Right atrium auricular region (tissue), 2 donors: Measurements from ENCODE around the gene FOXR1. TPM values are rescaled to one million over a fixed set of nuclear protein-coding genes. Genes with fewer than 3 reads are reported as not detected.

ENCODE experiments used
- DNase-seq: peaks from one replicate; pipeline ENCODE4 v3.0.0-alpha.2; 2019; ENCODE audit warnings: low spot score
- H3K27ac ChIP-seq, 2 donors: fragments of 200-600 bp; sonication (generic); 1 replicate in 1 of 2; 2 replicates in 1 of 2; pipeline ENCODE4 v1.5.1; 2016 to 2019
- H3K27me3 ChIP-seq, 2 donors: fragments of 200-600 bp; sonication (generic); one replicate each; pipeline versions ENCODE4 v1.5.1 to v1.6.0; 2017 to 2019
- H3K36me3 ChIP-seq: fragments of 200-600 bp; sonication (generic); one replicate; pipeline ENCODE4 v1.5.1; 2016
- H3K4me1 ChIP-seq, 2 donors: fragments of 200-600 bp; sonication (generic); one replicate each; pipeline versions ENCODE4 v1.5.1 to v1.6.0; 2017 to 2019
- H3K4me3 ChIP-seq, 2 donors: fragments of 200-600 bp; sonication (generic); 1 replicate in 1 of 2; 2 replicates in 1 of 2; pipeline ENCODE4 v1.5.1; 2017 to 2019; ENCODE audit warnings: mild to moderate bottlenecking in 1 of 2, moderate library complexity in 1 of 2
- H3K9me3 ChIP-seq, 2 donors: fragments of 200-600 bp; sonication (generic); one replicate each; pipeline ENCODE4 v1.5.1; 2019
- microRNA-seq, 2 donors: library from miRNA; unstranded; fragments of <30 nt; microRNA quantifications; one replicate each; pipeline ENCODE4, GENCODE V29; 2016 to 2017; ENCODE audit warnings: borderline number of aligned reads in 2 of 2, borderline replicate concordance in 1 of 2
- total RNA-seq, 2 donors: library from RNA; depleted of rRNA; stranded (reverse); fragments of >200 nt; gene quantifications; one replicate each; pipeline ENCODE4 v1.1.0, GENCODE V29; 2016
- TF ChIP-seq, protein P1 (sequence below), 2 donors: fragments of 200-600 bp; sonication (generic); IDR thresholded peaks; one replicate each; pipeline ENCODE4 v1.5.1; 2019; ENCODE audit warnings: antibody characterized with exemption in 2 of 2

FOXR1 gene
- total RNA-seq, 2 donors from 2014 or later = not detected

DNA sequence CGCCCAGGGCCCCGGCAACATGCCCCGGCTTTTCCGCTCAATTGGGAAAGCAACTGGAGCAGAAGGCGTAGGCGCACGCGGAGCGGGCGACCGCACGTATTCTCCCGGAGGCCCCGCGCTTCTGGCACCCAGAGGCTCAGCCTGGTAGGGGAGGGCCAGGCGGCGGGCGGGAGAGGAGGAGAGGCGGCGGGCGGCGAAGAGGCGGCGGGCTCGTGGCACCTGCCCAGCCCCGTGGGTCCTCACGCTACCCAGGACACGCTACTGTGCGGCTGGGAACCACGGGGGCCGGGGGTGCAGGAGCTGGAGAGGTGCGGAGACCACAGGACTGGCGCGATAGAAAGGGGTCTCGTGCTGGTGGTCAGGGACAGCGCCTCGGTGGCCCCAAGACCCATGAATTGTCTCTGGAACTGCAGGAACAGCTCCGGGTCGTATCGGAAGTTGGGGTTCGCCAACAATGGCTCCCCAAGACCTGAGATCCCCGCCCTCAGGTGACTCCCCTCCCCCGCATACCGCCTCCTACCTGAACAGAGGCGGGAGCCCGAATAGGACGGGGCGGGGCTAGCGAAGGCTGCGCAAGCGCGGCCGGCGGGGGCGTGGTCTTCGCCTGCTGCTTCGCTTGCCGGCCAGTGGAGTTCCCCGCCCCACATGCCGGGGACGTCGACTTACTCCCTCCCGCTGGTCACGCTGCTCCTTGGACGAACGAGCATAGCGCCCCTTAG, 58.9 kb downstream of the FOXR1 start, which contains the start of gene SLC37A4:
SLC37A4 (minus strand) TSS at position 549 of the 719 bp plus-strand sequence.
- peak within 1 kb of the TSS; percentile 78 to 88 for H3K4me3 ChIP-seq
- peak; percentile 98 for DNase-seq
- H3K4me1 ChIP-seq = peaks cover 0 to 17% of the 10 kb centered on the region in 2 donors
- H3K27ac ChIP-seq = peak within 1 kb of the TSS; percentile 79 to 83
- H3K9me3 ChIP-seq = no peaks in the 10 kb centered on the region
- TF ChIP-seq, protein P1, sequence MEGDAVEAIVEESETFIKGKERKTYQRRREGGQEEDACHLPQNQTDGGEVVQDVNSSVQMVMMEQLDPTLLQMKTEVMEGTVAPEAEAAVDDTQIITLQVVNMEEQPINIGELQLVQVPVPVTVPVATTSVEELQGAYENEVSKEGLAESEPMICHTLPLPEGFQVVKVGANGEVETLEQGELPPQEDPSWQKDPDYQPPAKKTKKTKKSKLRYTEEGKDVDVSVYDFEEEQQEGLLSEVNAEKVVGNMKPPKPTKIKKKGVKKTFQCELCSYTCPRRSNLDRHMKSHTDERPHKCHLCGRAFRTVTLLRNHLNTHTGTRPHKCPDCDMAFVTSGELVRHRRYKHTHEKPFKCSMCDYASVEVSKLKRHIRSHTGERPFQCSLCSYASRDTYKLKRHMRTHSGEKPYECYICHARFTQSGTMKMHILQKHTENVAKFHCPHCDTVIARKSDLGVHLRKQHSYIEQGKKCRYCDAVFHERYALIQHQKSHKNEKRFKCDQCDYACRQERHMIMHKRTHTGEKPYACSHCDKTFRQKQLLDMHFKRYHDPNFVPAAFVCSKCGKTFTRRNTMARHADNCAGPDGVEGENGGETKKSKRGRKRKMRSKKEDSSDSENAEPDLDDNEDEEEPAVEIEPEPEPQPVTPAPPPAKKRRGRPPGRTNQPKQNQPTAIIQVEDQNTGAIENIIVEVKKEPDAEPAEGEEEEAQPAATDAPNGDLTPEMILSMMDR (IDR thresholded peaks at IDR 0.05) = peak; percentile 90 to 91
- no peaks in the 10 kb centered on the region for H3K27me3 ChIP-seq
- H3K36me3 ChIP-seq = peaks cover 3% of the 10 kb centered on the region

Small RNA genes within 50 kb of the gene (microRNA-seq; reads per million reads assigned to microRNA genes)
- 0 to 0.71 reads per million in 2 donors for gene MIR3656

Other genes starting within 250 kb of the FOXR1 start
- 100 to 1,000 TPM in 1 of 2 donors, 10 to 100 TPM in 1; 71.9 to 124 TPM for gene DDX6, start 180.6 kb upstream of the FOXR1 start, total RNA-seq
- under 1 TPM in 1 of 2 donors, not detected in 1; 0.16 TPM for gene CXCR5, start 87.9 kb upstream of the FOXR1 start, total RNA-seq
- gene BCL9L, start 45.8 kb upstream of the FOXR1 start, total RNA-seq = 10 to 100 TPM; 17.5 to 43.7 TPM
- gene UPK2, start 15.5 kb upstream of the FOXR1 start, total RNA-seq = not detected
- 10 to 100 TPM in 1 of 2 donors, 1 to 10 TPM in 1; 8.7 to 11.9 TPM for gene CENATAC, start 26.4 kb downstream of the FOXR1 start, total RNA-seq
- 1,000 to 10,000 TPM in 1 of 2 donors, 100 to 1,000 TPM in 1; 812 to 1,966 TPM for gene RPS25, start 46.6 kb downstream of the FOXR1 start, total RNA-seq
- gene TRAPPC4, start 47.0 kb downstream of the FOXR1 start, total RNA-seq = 10 to 100 TPM; 26.1 to 37.2 TPM
- gene SLC37A4, start 59.1 kb downstream of the FOXR1 start, total RNA-seq = 10 to 100 TPM in 1 of 2 donors, 1 to 10 TPM in 1; 8.2 to 11.1 TPM
- 10 to 100 TPM; 56.8 to 69.7 TPM for gene HYOU1, start 85.4 kb downstream of the FOXR1 start, total RNA-seq
- gene VPS11, start 96.1 kb downstream of the FOXR1 start, total RNA-seq = 10 to 100 TPM; 22.0 to 23.7 TPM
- gene HMBS, start 113.1 kb downstream of the FOXR1 start, total RNA-seq = 10 to 100 TPM in 1 of 2 donors, 1 to 10 TPM in 1; 4.9 to 13.3 TPM
- 10 to 100 TPM; 15.8 to 18.6 TPM for gene DPAGT1, start 130.1 kb downstream of the FOXR1 start, total RNA-seq
- 10 to 100 TPM; 10.0 to 14.2 TPM for gene C2CD2L, start 135.6 kb downstream of the FOXR1 start, total RNA-seq
- gene HINFP, start 149.8 kb downstream of the FOXR1 start, total RNA-seq = 10 to 100 TPM; 11.2 to 18.1 TPM
- gene ABCG4, start 177.3 kb downstream of the FOXR1 start, total RNA-seq = 1 to 10 TPM; 1.4 to 1.8 TPM
- 10 to 100 TPM; 16.9 to 24.3 TPM for gene NLRX1, start 197.0 kb downstream of the FOXR1 start, total RNA-seq
- 1 to 10 TPM; 1.7 to 5.6 TPM for gene NHERF4, start 213.7 kb downstream of the FOXR1 start, total RNA-seq
- gene CBL, start 234.6 kb downstream of the FOXR1 start, total RNA-seq = 10 to 100 TPM in 1 of 2 donors, 1 to 10 TPM in 1; 8.5 to 14.5 TPM